ENCODE measurements around the gene GLP1R.

The GLP1R gene

DNA sequence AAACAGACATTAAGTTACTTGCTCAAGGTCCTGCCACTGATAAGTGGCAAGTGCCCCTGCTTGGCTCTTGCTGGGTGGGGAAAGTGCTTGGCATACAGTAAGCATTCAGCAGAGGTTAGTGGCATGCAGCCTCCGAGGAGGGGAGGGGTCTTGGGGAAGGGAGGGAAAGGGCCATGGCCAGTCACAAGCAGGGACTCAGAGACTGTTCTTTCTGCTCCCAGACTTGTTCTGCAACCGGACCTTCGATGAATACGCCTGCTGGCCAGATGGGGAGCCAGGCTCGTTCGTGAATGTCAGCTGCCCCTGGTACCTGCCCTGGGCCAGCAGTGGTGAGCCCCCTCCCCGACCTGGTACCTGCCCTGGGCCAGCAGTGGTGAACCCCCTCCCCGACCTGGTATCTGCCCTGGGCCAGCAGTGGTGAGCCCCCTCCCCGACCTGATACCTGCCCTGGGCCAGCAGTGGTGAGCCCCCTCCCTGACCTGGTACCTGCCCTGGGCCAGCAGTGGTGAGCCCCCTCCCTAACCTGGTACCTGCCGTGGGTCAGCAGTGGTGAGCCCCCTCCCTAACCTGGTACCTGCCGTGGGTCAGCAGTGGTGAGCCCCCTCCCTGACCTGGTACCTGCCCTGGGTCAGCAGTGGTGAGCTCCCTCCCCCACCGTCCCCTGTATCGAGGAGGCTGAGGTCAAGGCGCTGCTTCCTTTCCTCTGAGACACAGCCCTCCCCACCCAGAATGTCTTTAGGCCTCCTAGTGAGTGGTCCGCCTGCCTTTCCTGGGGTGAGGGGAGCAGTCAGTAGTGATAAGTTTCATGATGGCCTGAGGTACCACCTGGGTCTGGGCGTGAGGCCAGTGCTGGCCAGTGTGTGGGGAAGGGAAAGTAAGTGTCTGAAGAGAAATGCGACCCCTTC, 8.9 kb downstream of the GLP1R start:
- no peak overlapping the region for H3K4me3 ChIP-seq (ENCODE audit: low read depth, low read length)
- TF ChIP-seq CTCF (IDR thresholded peaks at IDR 0.05; ENCODE audit: borderline replicate concordance, insufficient read depth, low read depth, low read length) = no peak

DNA sequence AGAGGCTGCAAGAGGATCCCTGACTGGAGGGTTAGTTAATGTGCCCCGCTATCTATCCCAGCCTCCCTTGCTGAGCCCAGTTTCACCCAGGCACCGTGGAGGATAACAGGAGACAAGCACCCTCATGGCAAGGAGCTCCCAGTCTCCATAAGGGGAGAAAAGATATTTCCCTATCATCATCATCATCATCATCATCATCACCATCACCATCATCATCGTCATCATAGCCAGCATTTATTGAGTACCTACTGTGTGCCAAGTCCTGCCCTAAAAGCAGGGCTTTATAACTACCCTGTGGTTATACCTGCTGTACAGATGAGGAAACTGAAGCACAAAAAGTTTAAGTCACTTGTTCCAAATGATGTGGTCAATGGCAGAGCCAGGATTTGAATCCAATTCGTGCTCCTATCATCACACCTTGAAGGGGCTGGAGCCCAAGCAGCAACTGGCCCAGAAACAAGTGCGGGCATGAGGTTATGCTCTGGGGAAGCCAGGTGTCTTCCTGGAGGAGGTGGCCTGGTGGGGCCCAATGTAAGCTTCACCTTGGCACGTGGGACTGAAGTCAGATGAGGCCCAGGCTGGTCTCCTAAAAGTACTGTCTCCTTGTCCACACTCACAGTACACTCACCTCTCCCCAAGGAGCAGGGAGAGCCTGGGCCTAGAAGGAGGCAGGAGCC, 10.0 kb downstream of the GLP1R start:
- TF ChIP-seq CTCF (IDR thresholded peaks at IDR 0.05; ENCODE audit: borderline replicate concordance, insufficient read depth, low read depth, low read length) = no peak
- no peak overlapping the region for H3K4me3 ChIP-seq (ENCODE audit: low read depth, low read length)

- no peak for TF ChIP-seq CTCF (IDR thresholded peaks at IDR 0.05; ENCODE audit: borderline replicate concordance, insufficient read depth, low read depth, low read length)
Observed at GRCh38 chr6:39059496-39060310, 11.1 kb downstream of the GLP1R start.

DNA sequence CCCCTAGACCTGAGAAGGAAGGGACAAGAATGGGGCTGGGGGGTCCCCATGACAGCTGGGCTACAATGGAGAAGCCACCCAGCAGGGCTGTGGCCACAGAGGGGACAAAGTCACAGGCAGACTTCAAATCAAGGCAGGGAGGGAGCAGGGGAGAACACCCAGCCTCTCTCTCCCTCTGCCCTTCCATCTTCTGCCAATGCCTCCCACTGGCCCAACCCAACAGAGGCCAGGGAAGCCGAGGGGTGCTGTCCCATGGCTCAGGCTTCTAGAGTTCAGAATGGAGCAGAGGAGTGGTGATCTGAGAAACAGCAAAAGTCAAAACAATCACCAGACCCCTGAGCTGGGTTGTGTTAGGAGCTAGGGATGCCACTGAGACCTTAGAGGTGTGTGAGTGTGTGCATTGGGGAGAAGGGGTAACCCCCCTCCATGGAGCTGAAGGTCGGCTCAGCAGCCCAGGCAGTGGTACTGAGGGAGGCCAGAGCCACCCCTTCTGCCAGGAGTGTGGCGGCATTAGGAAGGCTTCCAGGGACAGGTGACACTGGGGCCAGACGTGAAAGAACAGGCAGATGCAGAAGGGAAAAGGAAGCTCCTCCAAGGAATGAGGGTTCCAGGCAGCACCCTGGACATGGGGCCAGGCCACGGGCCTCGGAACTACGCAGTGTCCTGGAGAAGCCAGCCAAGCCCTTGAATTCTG, 12.0 kb downstream of the GLP1R start:
- H3K4me3 ChIP-seq (ENCODE audit: low read depth, low read length) = no peak overlapping the region
- TF ChIP-seq CTCF (IDR thresholded peaks at IDR 0.05; ENCODE audit: borderline replicate concordance, insufficient read depth, low read depth, low read length) = no peak

More at GRCh38 chr6:39059496-39060310, 11.1 kb downstream of the GLP1R start:
- no peak overlapping the region for H3K4me3 ChIP-seq (ENCODE audit: low read depth, low read length)

GRCh38 chr6:39061182-39061581, 12.6 kb downstream of the GLP1R start:
- TF ChIP-seq CTCF (IDR thresholded peaks at IDR 0.05; ENCODE audit: borderline replicate concordance, insufficient read depth, low read depth, low read length) = no peak
- H3K4me3 ChIP-seq (ENCODE audit: low read depth, low read length) = no peak overlapping the region

- no peak overlapping the region for H3K4me3 ChIP-seq (ENCODE audit: low read depth, low read length)
- TF ChIP-seq CTCF (IDR thresholded peaks at IDR 0.05; ENCODE audit: borderline replicate concordance, insufficient read depth, low read depth, low read length) = no peak
Observed at GRCh38 chr6:39061588-39061987, 13.0 kb downstream of the GLP1R start.

Measured in GM12875 (cell line).